Right kidney (tissue), 1 donor: Measurements from ENCODE around the gene HTR6.

Source experiments
- DNase-seq: peaks from one replicate; pipeline ENCODE4 v3.0.0-alpha.2; 2016

Gene HTR6

GRCh38 chr1:19688041-19688842 is 23.6 kb downstream of the HTR6 start:
- DNase-seq = no peak

- no peak for DNase-seq
Measured at GRCh38 chr1:19689085-19689757, 24.5 kb downstream of the HTR6 start.

- DNase-seq = no peak
Measured at GRCh38 chr1:19689856-19690255, 25.2 kb downstream of the HTR6 start.

DNA sequence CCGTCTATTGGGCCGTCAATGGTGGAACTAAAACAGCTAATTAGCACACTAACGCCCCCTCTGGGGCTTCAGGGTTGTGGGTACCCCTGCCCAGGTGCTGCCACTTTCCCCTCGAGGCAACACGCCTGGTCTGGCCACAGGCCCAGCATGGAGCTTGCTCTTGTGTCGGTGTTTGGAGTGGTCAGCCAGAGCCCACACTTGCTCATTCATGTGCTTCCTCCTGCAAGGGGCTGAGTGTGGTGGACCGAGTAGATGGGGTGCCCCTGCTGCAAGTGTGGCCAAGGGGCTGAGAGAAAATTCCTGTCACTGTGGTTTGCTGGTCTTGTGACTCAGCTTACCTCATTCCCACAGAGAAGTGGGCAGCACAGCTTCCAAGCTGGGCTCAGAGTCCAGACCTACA is 25.7 kb downstream of the HTR6 start:
- no peak for DNase-seq

GRCh38 chr1:19694298-19694697 is 29.6 kb downstream of the HTR6 start:
- no peak for DNase-seq

DNA sequence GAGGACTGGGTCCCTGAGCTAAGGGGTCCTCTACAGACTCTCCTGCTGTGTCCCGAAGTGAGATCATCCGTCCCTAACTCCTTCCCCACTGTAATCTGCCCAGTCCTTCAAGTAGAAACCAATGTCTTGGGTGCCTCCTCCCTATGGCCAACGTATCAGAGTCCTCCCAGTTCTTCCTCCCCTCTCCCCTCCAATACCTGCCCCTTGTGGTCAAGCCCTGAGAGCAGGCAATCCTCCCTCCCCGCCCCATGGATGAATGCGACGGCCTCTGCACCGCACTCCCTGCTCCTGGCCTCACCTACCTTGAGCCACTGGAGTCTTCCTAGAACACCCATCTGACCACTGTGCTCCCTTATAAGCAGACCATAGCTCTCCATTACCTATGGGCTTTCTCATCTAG is 31.1 kb downstream of the HTR6 start:
- DNase-seq = no peak

- no peak for DNase-seq
Measured at GRCh38 chr1:19696820-19697219, 32.1 kb downstream of the HTR6 start.

DNA sequence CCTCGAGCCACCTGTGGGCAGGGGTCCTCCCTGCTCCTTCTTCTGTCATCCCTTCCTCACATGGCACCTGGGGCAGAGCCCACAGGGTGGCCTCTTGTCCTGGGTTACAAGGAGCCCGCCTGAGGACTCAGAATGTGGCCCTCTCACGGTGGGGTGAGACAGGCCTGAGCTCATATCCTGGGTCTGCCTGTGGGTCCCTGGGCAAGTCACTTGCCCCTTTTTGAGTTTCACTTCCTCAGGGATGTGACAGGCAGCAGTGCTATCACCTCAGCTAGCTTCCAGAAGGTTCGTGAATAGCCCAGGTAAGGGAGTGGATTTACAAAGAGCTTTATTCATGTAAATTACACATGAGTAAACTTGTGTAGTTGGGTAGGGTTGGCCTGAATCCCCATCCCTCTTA is 33.5 kb downstream of the HTR6 start:
- DNase-seq = no peak

GRCh38 chr1:19700079-19700777 is 35.6 kb downstream of the HTR6 start:
- no peak for DNase-seq

DNA sequence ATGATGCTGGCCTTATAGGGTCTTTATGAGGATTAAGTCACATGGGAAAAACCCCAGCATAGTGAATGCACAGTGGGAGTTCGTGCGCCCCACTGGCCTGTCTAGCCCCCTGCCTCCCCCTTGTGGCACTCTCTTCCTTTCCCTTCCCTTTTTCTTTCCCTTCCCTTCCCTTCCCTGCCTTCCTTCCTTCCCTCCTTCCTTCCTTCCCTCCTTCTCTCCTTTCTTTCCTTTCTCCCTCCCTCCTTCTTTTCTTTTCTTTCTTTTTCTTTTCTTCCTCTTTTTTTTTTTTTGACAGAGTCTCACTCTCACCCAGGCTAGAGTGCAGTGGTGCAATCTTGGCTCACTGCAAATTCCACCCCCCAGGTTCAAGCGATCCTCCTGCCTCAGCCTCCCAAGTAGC is 38.6 kb downstream of the HTR6 start:
- no peak for DNase-seq

GRCh38 chr1:19704247-19705113 is 39.8 kb downstream of the HTR6 start:
- DNase-seq = peak; percentile 64

GRCh38 chr1:19705464-19705863 is 40.8 kb downstream of the HTR6 start:
- DNase-seq = no peak

GRCh38 chr1:19706136-19706535 is 41.5 kb downstream of the HTR6 start:
- DNase-seq = no peak

GRCh38 chr1:19708567-19709110 is 44.0 kb downstream of the HTR6 start:
- peak; percentile 32 for DNase-seq

GRCh38 chr1:19709260-19709793 is 44.7 kb downstream of the HTR6 start:
- DNase-seq = peak; percentile 31

GRCh38 chr1:19710825-19711611 is 46.3 kb downstream of the HTR6 start:
- peak; percentile 40 for DNase-seq

DNA sequence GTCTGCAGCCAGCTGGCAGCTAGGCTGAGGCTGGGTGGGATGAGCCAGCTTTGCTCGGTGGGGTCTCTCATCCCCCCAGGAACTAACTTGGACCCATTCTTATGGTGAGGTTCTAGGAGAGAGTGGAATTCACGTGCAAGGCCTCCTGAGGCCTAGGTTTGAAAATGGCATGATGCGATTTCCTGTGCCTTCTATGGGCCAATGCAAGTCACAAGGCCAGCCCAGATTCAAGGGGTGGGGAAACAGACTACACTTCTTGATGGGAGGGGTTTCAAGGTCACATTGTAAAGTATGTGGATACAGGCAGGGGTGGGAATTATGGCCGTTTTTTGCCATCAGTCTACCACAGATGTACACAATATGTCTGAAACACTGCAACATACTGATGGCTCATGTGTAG is 48.3 kb downstream of the HTR6 start:
- no peak for DNase-seq

DNA sequence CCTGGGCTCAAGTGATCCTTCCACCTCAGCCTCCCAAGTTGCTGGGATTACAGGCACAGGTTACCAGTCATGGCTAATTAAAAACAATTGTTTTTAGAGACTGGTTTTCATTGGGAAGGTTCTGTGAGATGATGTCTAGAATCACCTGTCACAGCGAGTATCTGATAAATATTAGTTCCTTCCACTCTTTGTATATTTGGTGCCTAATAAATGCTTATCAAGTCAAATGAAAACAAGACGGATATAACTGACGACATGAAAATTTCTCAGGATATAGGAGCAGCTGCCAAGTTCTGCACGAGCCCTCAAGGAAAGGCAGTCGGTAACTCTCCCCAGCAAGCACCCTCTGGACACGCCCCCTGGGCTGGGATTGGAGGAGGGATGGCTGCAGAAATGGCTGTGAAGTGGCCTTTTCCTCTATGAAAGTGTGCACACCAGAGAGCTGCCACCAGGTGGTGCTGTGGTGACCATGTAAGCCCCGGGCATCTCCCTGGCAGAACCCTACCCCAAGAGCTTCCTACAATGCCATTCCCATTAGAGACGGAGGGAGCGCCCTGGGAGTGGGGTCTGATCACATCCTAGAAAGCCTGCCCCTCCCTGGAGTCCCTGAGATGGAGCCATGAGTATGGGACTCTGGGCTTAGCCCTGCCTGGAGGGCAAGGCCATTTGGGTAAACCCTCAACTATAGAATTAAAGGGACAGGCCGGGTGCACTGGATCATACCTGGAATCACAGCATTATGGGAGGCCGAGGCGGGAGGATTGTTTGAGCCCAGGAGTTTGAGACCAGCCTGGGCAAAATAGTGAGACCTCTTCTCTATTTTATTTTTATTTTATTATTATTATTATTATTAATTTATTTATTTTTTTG is 50.9 kb downstream of the HTR6 start:
- DNase-seq = peak; percentile 65

DNA sequence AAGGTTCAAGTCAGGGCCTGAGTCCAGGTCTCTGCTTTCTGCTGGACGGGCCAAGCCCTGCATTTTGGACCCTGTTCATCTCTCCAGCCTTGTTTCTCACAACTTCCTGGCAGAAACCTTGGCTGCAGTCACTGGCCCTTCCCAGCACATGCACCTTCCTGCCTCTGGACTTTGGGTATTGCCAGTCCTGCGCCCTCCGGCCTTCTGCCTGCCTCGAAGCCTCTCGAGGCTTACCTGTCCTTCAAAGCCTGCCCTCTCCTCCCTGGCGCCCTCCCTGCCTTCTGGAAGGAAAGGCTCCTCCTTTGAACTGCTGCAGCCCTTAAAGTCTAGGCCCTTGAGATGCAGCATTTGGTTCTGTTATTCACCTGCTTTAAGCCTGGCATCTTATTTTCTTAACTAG is 52.8 kb downstream of the HTR6 start:
- no peak for DNase-seq

- no peak for DNase-seq
Measured at GRCh38 chr1:19720174-19720573, 55.5 kb downstream of the HTR6 start.
